Left lung (tissue), 10 donors: ENCODE data around the gene TMEM121B. TPM values are rescaled to one million over a fixed set of nuclear protein-coding genes. Genes with fewer than 3 reads are reported as not detected.

Source experiments
- ATAC-seq: fragments of 200-7000 bp; cut with Tn5 transposase; one replicate; pipeline ENCODE4 v1.9.1; 2020; ENCODE audit warnings: moderate library complexity
- DNase-seq, 4 donors: peaks; one replicate each; pipeline ENCODE4 v3.0.0-alpha.2; 2013 to 2020
- H3K27ac ChIP-seq, 2 donors: fragments of 200-600 bp; sonication (generic) in 1 of 2; one replicate each; pipeline versions ENCODE4 v1.5.0 to v1.8.0; 2020 to 2021
- H3K27me3 ChIP-seq, 2 donors: fragments of 200-600 bp; sonication (generic) in 1 of 2; one replicate each; pipeline versions ENCODE4 v1.5.0 to v1.8.0; 2020 to 2021
- H3K36me3 ChIP-seq, 2 donors: fragments of 200-600 bp; sonication (generic) in 1 of 2; one replicate each; pipeline versions ENCODE4 v1.5.0 to v1.8.0; 2020 to 2021
- H3K4me1 ChIP-seq, 2 donors: fragments of 200-600 bp; one replicate each; pipeline ENCODE4 v1.8.0; 2021
- H3K4me3 ChIP-seq, 2 donors: fragments of 200-600 bp; sonication (generic) in 1 of 2; one replicate each; pipeline versions ENCODE4 v1.5.0 to v1.8.0; 2020 to 2021; ENCODE audit warnings: mild to moderate bottlenecking in 1 of 2
- H3K9me3 ChIP-seq, 2 donors: fragments of 200-600 bp; sonication (generic) in 1 of 2; one replicate each; pipeline versions ENCODE4 v1.5.0 to v1.8.0; 2020 to 2021
- CTCF ChIP-seq, 2 donors: fragments of 200-600 bp; sonication (generic) in 1 of 2; IDR thresholded peaks; one replicate each; pipeline versions ENCODE4 v1.5.0 to v1.8.0; 2021; ENCODE audit warnings: antibody characterized with exemption in 2 of 2
- intact Hi-C, 2 donors: fragments of 100-400 bp; cut with DNase I; formaldehyde crosslinking; loops; one replicate each; pipeline versions ENCODE4 v1.11.2 to v1.14.2; 2022
- polyA plus RNA-seq, 6 donors: library from polyadenylated mRNA; unstranded; fragments of 120-200 nt; gene quantifications; one replicate each; pipeline ENCODE4 v1.2.1, GENCODE V29; 2013; ENCODE audit not compliant: insufficient read length in 6 of 6
- total RNA-seq, 2 donors: library from RNA; stranded (reverse); fragmentation: NEBNext Ultra II Directional; extraction: Animal tissue kit (Norgen Biotek cat#: 25700); gene quantifications; one replicate each; pipeline ENCODE4 v1.2.1, GENCODE V29; 2021
- donor health status: DM: no; HTN: yes; CAD: no.
- donor health status: DM: no; HTN: no; CAD: no.

TMEM121B gene
- total and polyA plus RNA-seq, 8 donors, result 0.41 to 1.4 (median 0.94) TPM

GRCh38 chr22:17105143-17106129 is 15.7 kb downstream of the TMEM121B start:
- intact Hi-C loops, result no loop called here
- Histone ChIP-seq H3K36me3 (peaks cover 0 to 94% of the 10 kb centered on the region in 2 donors), H3K27ac (peak overlapping the region in 1 of 2 donors; percentile 87), H3K9me3 (no peaks in the 10 kb centered on the region), H3K4me1 (peaks cover 0 to 88% of the 10 kb centered on the region in 2 donors), H3K4me3 (no peak overlapping the region), H3K27me3 (no peaks in the 10 kb centered on the region)
- ATAC-seq (no peak), DNase-seq (no peak)
- TF ChIP-seq CTCF (IDR thresholded peaks at IDR 0.05), result no peak

GRCh38 chr22:17104336-17104935 is 16.7 kb downstream of the TMEM121B start:
- no peak overlapping the region for H3K4me3 ChIP-seq
- H3K9me3 ChIP-seq, result no peaks in the 10 kb centered on the region
- intact Hi-C loops, result no loop called here
- peaks cover 0 to 88% of the 10 kb centered on the region in 2 donors for H3K4me1 ChIP-seq
- H3K36me3 ChIP-seq, result peaks cover 0 to 94% of the 10 kb centered on the region in 2 donors
- peak overlapping the region in 1 of 2 donors; percentile 87 for H3K27ac ChIP-seq
- no peaks in the 10 kb centered on the region for H3K27me3 ChIP-seq
- ATAC-seq (no peak), DNase-seq (no peak)
- no peak for TF ChIP-seq CTCF (IDR thresholded peaks at IDR 0.05)

GRCh38 chr22:17103351-17103750 is 17.8 kb downstream of the TMEM121B start:
- ATAC-seq (no peak), DNase-seq (no peak)
- H3K9me3 ChIP-seq, result no peaks in the 10 kb centered on the region
- peaks cover 0 to 89% of the 10 kb centered on the region in 2 donors for H3K4me1 ChIP-seq
- intact Hi-C loops, result no loop called here
- peaks cover 0 to 94% of the 10 kb centered on the region in 2 donors for H3K36me3 ChIP-seq
- no peak for TF ChIP-seq CTCF (IDR thresholded peaks at IDR 0.05)
- H3K27ac ChIP-seq, result peak overlapping the region in 1 of 2 donors; percentile 85
- no peaks in the 10 kb centered on the region for H3K27me3 ChIP-seq
- H3K4me3 ChIP-seq, result no peak overlapping the region

GRCh38 chr22:17102297-17102667 is 18.9 kb downstream of the TMEM121B start:
- Histone ChIP-seq H3K27me3 (no peaks in the 10 kb centered on the region), H3K4me3 (no peak overlapping the region), H3K36me3 (peaks cover 0 to 94% of the 10 kb centered on the region in 2 donors), H3K4me1 (peaks cover 0 to 89% of the 10 kb centered on the region in 2 donors), H3K9me3 (no peaks in the 10 kb centered on the region), H3K27ac (peak overlapping the region in 1 of 2 donors; percentile 85)
- DNase-seq (no peak), ATAC-seq (no peak)
- TF ChIP-seq CTCF (IDR thresholded peaks at IDR 0.05), result no peak
- intact Hi-C loops, result no loop called here
